Smooth muscle cell (in vitro differentiated cells): ENCODE measurements around the gene CYP27A1. TPM values are rescaled to one million over a fixed set of nuclear protein-coding genes. Genes with fewer than 3 reads are reported as not detected.

ENCODE experiments used
- DNase-seq: peaks from one replicate; lab custom pipeline; 2025; ENCODE audit not compliant: unreplicated experiment; lab: John Stamatoyannopoulos, UW
- H2AFZ ChIP-seq: fragments of 200-600 bp; sonication (generic); 2 replicates; pipeline ENCODE4 v1.6.0; 2016; ENCODE audit warnings: antibody characterized with exemption, low read depth, mild to moderate bottlenecking
- H3F3A ChIP-seq: fragments of 200-600 bp; sonication (generic); 2 replicates; pipeline ENCODE4 v1.6.0; 2017; ENCODE audit warnings: antibody characterized with exemption, low read depth
- H3K27ac ChIP-seq: fragments of 200-600 bp; sonication (generic); 2 replicates; pipeline ENCODE4 v1.5.1; 2016; ENCODE audit warnings: low read depth, mild to moderate bottlenecking
- H3K27me3 ChIP-seq: fragments of 200-600 bp; sonication (generic); 2 replicates; pipeline ENCODE4 v1.6.1; 2016; ENCODE audit warnings: low read depth, mild to moderate bottlenecking
- H3K36me3 ChIP-seq: fragments of 200-600 bp; sonication (generic); 2 replicates; pipeline ENCODE4 v1.5.1; 2016; ENCODE audit warnings: low read depth
- H3K4me1 ChIP-seq: fragments of 200-600 bp; sonication (generic); 2 replicates; pipeline ENCODE4 v1.5.1; 2016; ENCODE audit warnings: low read depth
- H3K4me2 ChIP-seq: fragments of 200-600 bp; sonication (generic); 2 replicates; pipeline ENCODE4 v1.6.0; 2016; ENCODE audit warnings: mild to moderate bottlenecking
- H3K4me3 ChIP-seq: fragments of 200-600 bp; sonication (generic); 2 replicates; pipeline ENCODE4 v1.5.1; 2016; ENCODE audit warnings: mild to moderate bottlenecking
- H3K79me2 ChIP-seq: fragments of 200-600 bp; sonication (generic); 2 replicates; pipeline ENCODE4 v1.6.0; 2016; ENCODE audit warnings: low read depth, mild to moderate bottlenecking
- H3K9ac ChIP-seq: fragments of 200-600 bp; sonication (generic); 2 replicates; pipeline ENCODE4 v1.6.0; 2016; ENCODE audit warnings: low read depth
- H3K9me3 ChIP-seq: fragments of 200-600 bp; sonication (generic); replicated peaks from 2 replicates; pipeline ENCODE4 v1.5.1; 2016; ENCODE audit warnings: low read depth
- H4K20me1 ChIP-seq: fragments of 200-600 bp; sonication (generic); 2 replicates; pipeline ENCODE4 v1.6.0; 2016; ENCODE audit warnings: low read depth
- CTCF ChIP-seq: fragments of 200-600 bp; sonication (generic); IDR thresholded peaks from 2 replicates; pipeline ENCODE4 v1.5.1; 2017; ENCODE audit warnings: borderline replicate concordance, mild to moderate bottlenecking, antibody characterized with exemption; ENCODE audit not compliant: insufficient read depth, poor library complexity, severe bottlenecking
- WGBS: methylation state at CpG from one replicate; pipeline ENCODE4 v1.1.7; 2016; ENCODE audit warnings: low lambda C conversion rate; 5-methylcytosine and 5-hydroxymethylcytosine counted together
- polyA plus RNA-seq: library from polyadenylated mRNA; unstranded; fragments of >200 nt; fragmentation: Nextera tagmentation; extraction: Ambion mirVana; gene quantifications from 2 replicates; pipeline ENCODE4 v1.2.1, GENCODE V29; 2016
- total RNA-seq: library from RNA; depleted of rRNA; stranded (reverse); fragments of >200 nt; gene quantifications from 2 replicates; pipeline ENCODE4 v1.2.3, GENCODE V29; 2014

Gene CYP27A1
- total and polyA plus RNA-seq, 2 experiments from 2014 or later, result 11.2 to 11.5 TPM

GRCh38 chr2:218854860-218855259 is 72.9 kb downstream of the CYP27A1 start:
- Histone ChIP-seq H3K4me3 (no peak overlapping the region), H3K9me3 (no peaks in the 10 kb centered on the region), H3K79me2 (no peaks in the 10 kb centered on the region), H3K4me1 (peaks cover 11% of the 10 kb centered on the region), H3K27me3 (peaks cover 29% of the 10 kb centered on the region), H3K9ac (no peak overlapping the region), H3K36me3 (no peaks in the 10 kb centered on the region), H4K20me1 (no peaks in the 10 kb centered on the region), H2AFZ (no peak overlapping the region), H3K27ac (no peak overlapping the region), H3F3A (no peaks in the 10 kb centered on the region), H3K4me2 (no peak overlapping the region)
- no peak for DNase-seq
- TF ChIP-seq CTCF, result no peak
- 64% methylated on average over 5 of the region's 5 CpGs for WGBS

- Histone ChIP-seq H3K27ac (no peak overlapping the region), H3K4me3 (no peak overlapping the region), H3F3A (no peaks in the 10 kb centered on the region), H3K36me3 (no peaks in the 10 kb centered on the region), H3K27me3 (peaks cover 35% of the 10 kb centered on the region), H2AFZ (no peak overlapping the region), H4K20me1 (no peaks in the 10 kb centered on the region), H3K9me3 (no peaks in the 10 kb centered on the region), H3K9ac (no peak overlapping the region), H3K4me2 (no peak overlapping the region), H3K4me1 (peaks cover 14% of the 10 kb centered on the region), H3K79me2 (no peaks in the 10 kb centered on the region)
- WGBS, result 74% methylated on average over 14 of the region's 14 CpGs
- no peak for TF ChIP-seq CTCF
- no peak for DNase-seq
Measured at GRCh38 chr2:218855305-218856166, 73.6 kb downstream of the CYP27A1 start.

GRCh38 chr2:218856167-218856895 is 74.4 kb downstream of the CYP27A1 start:
- Histone ChIP-seq H3K4me2 (no peak overlapping the region), H2AFZ (no peak overlapping the region), H3K79me2 (no peaks in the 10 kb centered on the region), H4K20me1 (no peaks in the 10 kb centered on the region), H3K4me1 (peaks cover 14% of the 10 kb centered on the region), H3K9ac (no peak overlapping the region), H3K27ac (no peak overlapping the region), H3F3A (no peaks in the 10 kb centered on the region), H3K27me3 (peaks cover 43% of the 10 kb centered on the region), H3K9me3 (no peaks in the 10 kb centered on the region), H3K36me3 (no peaks in the 10 kb centered on the region), H3K4me3 (no peak overlapping the region)
- WGBS, result 17% methylated on average over 11 of the region's 12 CpGs
- DNase-seq, result no peak
- no peak for TF ChIP-seq CTCF
